Sigmoid colon (tissue), 4 donors: ENCODE results near the gene TADA3.

Experiments used
- POLR2AphosphoS5 ChIP-seq, 4 donors: sonication (generic); formaldehyde crosslinking; IDR thresholded peaks; one replicate each; pipeline ENCODE4 v1.6.1; 2017; ENCODE audit warnings: antibody characterized with exemption in 4 of 4
- TF ChIP-seq, protein P1 (sequence below), 4 experiments: fragments of 450-650 bp in 3 of 4; fragments of 200-600 bp in 1 of 4; IDR thresholded peaks; one replicate each; pipeline ENCODE4 v1.5.1; 2016 to 2019; ENCODE audit warnings: antibody characterized with exemption in 4 of 4, mild to moderate bottlenecking in 3 of 4, moderate library complexity in 2 of 4

DNA sequence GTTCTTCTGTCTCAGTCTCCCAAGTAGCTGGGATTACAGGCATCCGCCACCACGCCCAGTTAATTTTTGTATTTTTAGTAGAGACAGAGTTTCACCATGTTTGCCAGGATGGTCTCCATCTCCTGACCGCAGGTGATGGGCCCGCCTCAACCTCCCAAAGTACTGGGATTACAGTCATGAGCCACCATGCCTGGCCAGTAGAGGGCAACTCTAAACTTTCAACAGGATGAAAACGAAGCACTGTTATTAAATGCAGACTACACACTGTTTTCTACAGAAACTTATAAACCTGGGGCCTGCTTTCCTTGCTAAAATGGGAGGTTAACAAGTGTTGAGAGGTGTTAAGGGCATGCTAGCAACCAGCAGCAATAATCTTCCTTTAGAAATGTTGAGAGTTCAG, 8.3 kb upstream of the TADA3 start:
- TF ChIP-seq, protein P1, sequence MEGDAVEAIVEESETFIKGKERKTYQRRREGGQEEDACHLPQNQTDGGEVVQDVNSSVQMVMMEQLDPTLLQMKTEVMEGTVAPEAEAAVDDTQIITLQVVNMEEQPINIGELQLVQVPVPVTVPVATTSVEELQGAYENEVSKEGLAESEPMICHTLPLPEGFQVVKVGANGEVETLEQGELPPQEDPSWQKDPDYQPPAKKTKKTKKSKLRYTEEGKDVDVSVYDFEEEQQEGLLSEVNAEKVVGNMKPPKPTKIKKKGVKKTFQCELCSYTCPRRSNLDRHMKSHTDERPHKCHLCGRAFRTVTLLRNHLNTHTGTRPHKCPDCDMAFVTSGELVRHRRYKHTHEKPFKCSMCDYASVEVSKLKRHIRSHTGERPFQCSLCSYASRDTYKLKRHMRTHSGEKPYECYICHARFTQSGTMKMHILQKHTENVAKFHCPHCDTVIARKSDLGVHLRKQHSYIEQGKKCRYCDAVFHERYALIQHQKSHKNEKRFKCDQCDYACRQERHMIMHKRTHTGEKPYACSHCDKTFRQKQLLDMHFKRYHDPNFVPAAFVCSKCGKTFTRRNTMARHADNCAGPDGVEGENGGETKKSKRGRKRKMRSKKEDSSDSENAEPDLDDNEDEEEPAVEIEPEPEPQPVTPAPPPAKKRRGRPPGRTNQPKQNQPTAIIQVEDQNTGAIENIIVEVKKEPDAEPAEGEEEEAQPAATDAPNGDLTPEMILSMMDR (IDR thresholded peaks at IDR 0.05) = no peak
- TF ChIP-seq POLR2AphosphoS5 (IDR thresholded peaks at IDR 0.05) = no peak
